ENCODE measurements around the gene TPTE2.

The TPTE2 gene

DNA sequence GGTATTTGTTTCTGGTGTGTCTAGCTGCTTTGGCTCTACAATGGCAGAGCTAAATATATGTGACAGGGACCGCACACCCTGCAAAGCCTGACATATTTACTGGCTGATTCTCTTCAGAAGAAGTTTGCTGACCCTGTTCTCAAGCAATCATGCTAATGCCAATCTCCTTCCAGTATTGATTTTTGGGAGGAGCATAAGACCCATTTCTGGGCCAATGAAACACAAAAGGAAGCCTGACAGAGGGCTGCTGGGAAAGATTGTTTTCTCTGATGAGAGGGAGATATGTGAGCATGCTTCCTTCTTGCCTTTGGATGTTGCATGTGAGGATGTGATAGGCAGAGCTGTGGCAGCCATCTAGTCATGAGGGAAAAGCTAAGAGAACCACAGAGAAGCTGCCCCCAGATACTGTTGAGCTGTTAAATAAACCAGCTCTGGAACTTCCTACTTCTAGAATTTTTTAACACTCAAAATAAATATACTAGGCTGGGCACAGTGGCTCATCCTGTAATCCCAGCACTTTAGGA lies 31.4 kb upstream of the TPTE2 start:
- H4K20me1 ChIP-seq (ENCODE audit: insufficient read depth, low read length, poor library complexity, severe bottlenecking) = no peaks in the 10 kb centered on the region
- H3K27me3 ChIP-seq (ENCODE audit: insufficient read depth, low read length, poor library complexity, severe bottlenecking) = no peaks in the 10 kb centered on the region
- TF ChIP-seq, protein P1, sequence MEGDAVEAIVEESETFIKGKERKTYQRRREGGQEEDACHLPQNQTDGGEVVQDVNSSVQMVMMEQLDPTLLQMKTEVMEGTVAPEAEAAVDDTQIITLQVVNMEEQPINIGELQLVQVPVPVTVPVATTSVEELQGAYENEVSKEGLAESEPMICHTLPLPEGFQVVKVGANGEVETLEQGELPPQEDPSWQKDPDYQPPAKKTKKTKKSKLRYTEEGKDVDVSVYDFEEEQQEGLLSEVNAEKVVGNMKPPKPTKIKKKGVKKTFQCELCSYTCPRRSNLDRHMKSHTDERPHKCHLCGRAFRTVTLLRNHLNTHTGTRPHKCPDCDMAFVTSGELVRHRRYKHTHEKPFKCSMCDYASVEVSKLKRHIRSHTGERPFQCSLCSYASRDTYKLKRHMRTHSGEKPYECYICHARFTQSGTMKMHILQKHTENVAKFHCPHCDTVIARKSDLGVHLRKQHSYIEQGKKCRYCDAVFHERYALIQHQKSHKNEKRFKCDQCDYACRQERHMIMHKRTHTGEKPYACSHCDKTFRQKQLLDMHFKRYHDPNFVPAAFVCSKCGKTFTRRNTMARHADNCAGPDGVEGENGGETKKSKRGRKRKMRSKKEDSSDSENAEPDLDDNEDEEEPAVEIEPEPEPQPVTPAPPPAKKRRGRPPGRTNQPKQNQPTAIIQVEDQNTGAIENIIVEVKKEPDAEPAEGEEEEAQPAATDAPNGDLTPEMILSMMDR (conservative IDR thresholded peaks at IDR 0.05; ENCODE audit: low read length) = no peak
- no peak for TF ChIP-seq EZH2phosphoT487 (IDR thresholded peaks at IDR 0.05; ENCODE audit: borderline replicate concordance)
- no peak overlapping the region for H3K9ac ChIP-seq (ENCODE audit: low read depth, low read length, poor library complexity, severe bottlenecking)
- H3K9me2 ChIP-seq (replicated peaks; ENCODE audit: low read depth, low read length) = no peaks in the 10 kb centered on the region
- H3K4me2 ChIP-seq (ENCODE audit: low read depth, low read length, poor library complexity, severe bottlenecking) = no peak overlapping the region
- no peaks in the 10 kb centered on the region for H3K79me2 ChIP-seq (ENCODE audit: insufficient read depth, low read length)
- H3F3A ChIP-seq (ENCODE audit: low read depth) = no peaks in the 10 kb centered on the region
- H3K36me3 ChIP-seq (ENCODE audit: insufficient read depth, low read length) = no peaks in the 10 kb centered on the region
- H3K4me3 ChIP-seq (ENCODE audit: low read length, poor library complexity, severe bottlenecking) = no peak overlapping the region
- no peaks in the 10 kb centered on the region for H3K9me3 ChIP-seq (ENCODE audit: insufficient read depth, low read depth, low read length)
- no peaks in the 10 kb centered on the region for H3K4me1 ChIP-seq (ENCODE audit: insufficient read depth, low read length, poor library complexity, severe bottlenecking)
- H2AFZ ChIP-seq (ENCODE audit: low read length) = no peak overlapping the region

DNA sequence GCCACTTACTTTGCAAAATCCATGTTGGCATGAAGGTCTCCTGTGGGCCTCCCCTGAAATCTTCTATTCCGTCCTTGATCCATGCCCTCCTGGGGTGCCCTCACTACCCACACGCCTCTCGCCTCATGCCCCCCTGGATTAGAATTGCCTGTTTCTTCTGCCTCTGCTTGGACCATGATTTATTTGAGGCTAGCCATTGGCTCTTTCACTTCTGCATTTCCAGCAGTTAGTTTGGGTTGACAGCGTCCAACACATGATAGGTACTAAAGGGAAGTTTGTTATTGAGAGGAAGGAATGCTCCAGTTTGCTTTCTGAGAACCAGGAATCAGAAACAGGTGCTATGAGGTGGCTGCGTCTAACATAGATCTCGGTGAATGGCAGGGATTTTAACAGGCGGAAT lies 30.5 kb upstream of the TPTE2 start:
- H3K79me2 ChIP-seq (ENCODE audit: insufficient read depth, low read length) = no peaks in the 10 kb centered on the region
- H3K4me3 ChIP-seq (ENCODE audit: low read length, poor library complexity, severe bottlenecking) = no peak overlapping the region
- H3K9me3 ChIP-seq (ENCODE audit: insufficient read depth, low read depth, low read length) = no peaks in the 10 kb centered on the region
- no peaks in the 10 kb centered on the region for H3K27me3 ChIP-seq (ENCODE audit: insufficient read depth, low read length, poor library complexity, severe bottlenecking)
- H4K20me1 ChIP-seq (ENCODE audit: insufficient read depth, low read length, poor library complexity, severe bottlenecking) = no peaks in the 10 kb centered on the region
- no peaks in the 10 kb centered on the region for H3K9me2 ChIP-seq (replicated peaks; ENCODE audit: low read depth, low read length)
- TF ChIP-seq, protein P1 (conservative IDR thresholded peaks at IDR 0.05; ENCODE audit: low read length) = no peak
- no peak for TF ChIP-seq EZH2phosphoT487 (IDR thresholded peaks at IDR 0.05; ENCODE audit: borderline replicate concordance)
- H3K4me2 ChIP-seq (ENCODE audit: low read depth, low read length, poor library complexity, severe bottlenecking) = no peak overlapping the region
- no peaks in the 10 kb centered on the region for H3K4me1 ChIP-seq (ENCODE audit: insufficient read depth, low read length, poor library complexity, severe bottlenecking)
- H3K36me3 ChIP-seq (ENCODE audit: insufficient read depth, low read length) = no peaks in the 10 kb centered on the region
- H3F3A ChIP-seq (ENCODE audit: low read depth) = no peaks in the 10 kb centered on the region
- H2AFZ ChIP-seq (ENCODE audit: low read length) = no peak overlapping the region
- H3K9ac ChIP-seq (ENCODE audit: low read depth, low read length, poor library complexity, severe bottlenecking) = no peak overlapping the region

DNA sequence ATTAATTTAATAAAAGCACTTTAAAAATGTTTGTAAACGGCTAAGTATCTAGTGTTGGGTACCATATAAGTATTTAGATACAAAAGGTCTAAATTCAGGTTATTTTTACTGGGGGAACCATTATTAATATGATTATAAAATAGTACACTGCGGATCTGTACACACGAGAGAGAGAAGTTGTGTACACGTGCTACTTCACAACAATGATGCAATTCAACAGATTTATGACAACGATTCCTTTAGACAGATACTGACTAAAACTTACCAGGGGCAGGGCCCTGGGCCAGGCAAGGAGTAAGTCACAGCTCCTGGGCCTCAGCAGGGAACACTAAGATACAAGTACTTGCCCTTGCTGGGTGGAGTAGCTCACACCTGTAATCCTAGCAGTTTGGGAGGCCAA lies 29.1 kb upstream of the TPTE2 start:
- Histone ChIP-seq H3K79me2 (ENCODE audit: insufficient read depth, low read length) (no peaks in the 10 kb centered on the region), H3K9ac (ENCODE audit: low read depth, low read length, poor library complexity, severe bottlenecking) (no peak overlapping the region), H3K9me3 (ENCODE audit: insufficient read depth, low read depth, low read length) (no peaks in the 10 kb centered on the region), H3K4me2 (ENCODE audit: low read depth, low read length, poor library complexity, severe bottlenecking) (no peak overlapping the region), H4K20me1 (ENCODE audit: insufficient read depth, low read length, poor library complexity, severe bottlenecking) (no peaks in the 10 kb centered on the region), H3F3A (ENCODE audit: low read depth) (no peaks in the 10 kb centered on the region), H3K36me3 (ENCODE audit: insufficient read depth, low read length) (no peaks in the 10 kb centered on the region), H3K4me3 (ENCODE audit: low read length, poor library complexity, severe bottlenecking) (no peak overlapping the region), H3K4me1 (ENCODE audit: insufficient read depth, low read length, poor library complexity, severe bottlenecking) (no peaks in the 10 kb centered on the region), H2AFZ (ENCODE audit: low read length) (no peak overlapping the region), H3K27me3 (ENCODE audit: insufficient read depth, low read length, poor library complexity, severe bottlenecking) (no peaks in the 10 kb centered on the region), H3K9me2 (replicated peaks; ENCODE audit: low read depth, low read length) (no peaks in the 10 kb centered on the region)
- TF ChIP-seq, protein P1 (conservative IDR thresholded peaks at IDR 0.05; ENCODE audit: low read length) = no peak
- TF ChIP-seq EZH2phosphoT487 (IDR thresholded peaks at IDR 0.05; ENCODE audit: borderline replicate concordance) = no peak
